Adrenal gland (tissue), 5 donors: ENCODE measurements around the gene GMDS.

Experiments
- CTCF ChIP-seq, 6 experiments: fragments of 450-650 bp in 4 of 6; fragments of 200-600 bp in 2 of 6; sonication (generic) in 1 of 6; IDR thresholded peaks; 1 replicate in 5 of 6; 2 replicates in 1 of 6; pipeline versions ENCODE4 v1.5.1 to v1.8.0; 2016 to 2021; ENCODE audit warnings: antibody characterized with exemption in 6 of 6, mild to moderate bottlenecking in 2 of 6, moderate library complexity in 1 of 6
- POLR2A ChIP-seq, 2 donors: fragments of 450-650 bp; IDR thresholded peaks; one replicate each; pipeline ENCODE4 v1.6.1; 2017; ENCODE audit warnings: antibody characterized with exemption in 2 of 2, mild to moderate bottlenecking in 2 of 2, moderate library complexity in 1 of 2
- donor health status: DM: no; HTN: no; CAD: no.

- TF ChIP-seq CTCF (IDR thresholded peaks at IDR 0.05) = no peak
- TF ChIP-seq POLR2A (IDR thresholded peaks at IDR 0.05) = no peak
These were observed 647.0 kb downstream of the GMDS start for GRCh38 chr6:1598433-1598832.
